Panc1 (cell line): Measurements from ENCODE around the gene R3HDM2.

Source experiments
- CTCF ChIP-seq: fragments of 450-650 bp; IDR thresholded peaks from 2 replicates; pipeline ENCODE4 v1.5.1; 2017; ENCODE audit warnings: mild to moderate bottlenecking
- SIN3A ChIP-seq: IDR thresholded peaks from 2 replicates; pipeline ENCODE4 v1.6.1; 2012; ENCODE audit warnings: low read depth, mild to moderate bottlenecking, low read length, moderate library complexity, borderline replicate concordance; ENCODE audit not compliant: insufficient read depth

- TF ChIP-seq CTCF (no peak; the same call in 1 of the 2 replicates), SIN3A (no peak)
These were observed 45.5 kb upstream of the R3HDM2 start for GRCh38 chr12:57476162-57476992.
